Stimulated activated CD4-positive, alpha-beta T cell treated with anti-CD3 and anti-CD28 coated beads, Interleukin-2, amount 100 ng/mL, for 48 hours (primary cell): Measurements from ENCODE around the gene LMF1.

Experiments used
- DNase-seq, 2 donors: peaks; one replicate each; pipeline ENCODE4 v3.0.0-alpha.2; 2020

Gene LMF1

DNA sequence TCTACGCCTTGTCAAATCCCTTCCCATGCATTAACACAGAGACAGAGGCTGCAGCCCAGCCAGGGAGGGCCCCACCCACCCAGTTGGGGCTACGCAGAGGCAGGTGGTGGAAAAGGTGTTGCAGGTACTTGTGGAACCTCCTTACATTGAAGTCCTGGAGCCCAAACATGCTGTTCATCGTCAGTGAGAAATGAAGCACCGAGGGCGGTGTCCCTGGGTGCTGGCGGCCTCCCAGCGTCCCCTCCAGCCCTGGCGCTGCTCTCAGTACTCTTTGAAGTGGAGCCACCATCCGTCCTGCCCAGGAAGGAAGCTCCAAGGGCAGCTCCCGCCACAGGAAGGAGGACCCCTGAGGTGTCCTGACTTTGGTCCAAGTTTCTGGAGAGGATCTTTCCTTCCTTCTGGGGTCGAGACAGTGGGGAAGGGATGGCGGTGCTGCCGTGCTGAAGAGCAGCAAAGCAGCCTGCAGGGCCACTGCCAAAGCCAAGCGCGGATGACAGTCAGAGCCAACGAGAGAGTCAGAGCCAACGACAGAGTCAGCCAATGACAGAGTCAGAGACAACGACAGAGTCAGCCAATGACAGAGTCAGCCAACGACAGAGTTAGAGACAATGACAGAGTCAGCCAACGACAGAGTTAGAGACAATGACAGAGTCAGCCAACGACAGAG is 23.4 kb downstream of the LMF1 start:
- no peak for DNase-seq

DNA sequence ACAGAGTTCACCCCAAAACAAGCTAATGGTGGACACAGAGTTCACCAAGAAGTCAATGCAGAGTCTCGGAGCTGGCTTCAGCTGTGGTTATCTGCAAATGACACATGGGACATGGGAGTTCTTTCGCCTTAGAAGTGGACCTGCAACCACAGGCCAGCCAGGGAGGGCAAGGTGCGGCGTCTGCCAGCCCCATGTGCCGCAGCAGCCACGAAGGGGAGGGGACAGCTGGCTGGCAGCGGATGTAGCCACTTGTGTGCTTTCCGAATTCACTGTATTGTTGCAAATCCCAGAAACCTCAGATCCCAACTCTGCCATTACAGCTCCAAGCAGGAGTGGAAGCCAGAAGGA is 24.8 kb downstream of the LMF1 start:
- no peak for DNase-seq

DNA sequence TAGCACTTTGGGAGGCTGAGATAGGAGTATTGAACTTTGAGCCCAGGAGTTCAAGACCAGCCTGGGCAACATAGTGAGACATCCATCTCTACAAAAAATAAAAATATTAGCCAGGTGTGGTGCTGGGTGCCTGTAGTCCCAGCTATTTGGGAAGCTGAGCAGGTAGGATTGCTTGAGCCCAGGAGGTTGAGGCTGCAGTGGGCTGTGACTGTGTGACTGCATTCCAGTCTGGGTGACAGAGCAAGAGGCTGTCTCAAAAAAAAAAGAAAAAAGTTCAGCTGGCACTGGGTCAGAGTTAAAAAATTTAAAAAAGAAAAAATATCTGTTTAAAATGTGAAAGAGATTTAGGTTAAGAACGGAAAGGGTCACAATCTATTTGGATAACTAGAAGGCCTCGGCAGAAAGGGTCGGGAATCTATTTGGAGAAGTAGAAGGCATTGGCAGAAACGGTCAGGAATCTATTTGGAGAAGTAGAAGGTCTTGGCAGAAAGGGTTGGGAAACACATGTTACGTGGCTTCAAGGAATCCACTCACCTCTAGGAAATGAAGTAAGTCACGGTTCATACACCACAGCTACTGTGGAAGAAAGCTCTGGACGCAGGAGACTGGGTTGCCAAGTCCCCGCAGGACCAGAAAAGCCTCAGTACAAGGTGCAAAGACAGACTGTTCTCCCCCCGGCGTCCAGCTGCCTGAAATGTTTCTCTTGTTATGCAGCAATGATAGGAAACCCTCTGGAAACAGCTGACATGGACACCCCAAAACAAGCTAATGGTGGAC is 25.3 kb downstream of the LMF1 start:
- no peak for DNase-seq

DNA sequence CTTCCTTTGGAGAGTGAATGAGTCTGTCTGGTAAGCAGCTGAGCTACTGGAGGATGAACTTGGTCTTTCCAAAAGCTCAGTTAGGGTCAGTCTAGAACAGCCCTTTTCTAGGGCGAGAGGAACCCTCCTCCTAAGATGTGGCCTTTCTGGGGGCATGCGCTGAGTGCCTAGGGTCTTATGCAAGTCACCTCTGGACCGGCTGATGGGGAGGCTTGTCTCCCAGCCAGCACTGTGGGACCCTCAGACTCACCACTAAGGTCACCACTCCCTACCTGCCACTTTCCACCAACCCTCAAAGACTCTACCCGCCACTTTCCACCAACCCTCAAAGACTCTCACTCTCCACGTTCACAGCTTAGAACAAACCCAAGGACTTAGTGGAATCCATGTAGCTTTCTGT is 26.8 kb downstream of the LMF1 start:
- no peak for DNase-seq

DNA sequence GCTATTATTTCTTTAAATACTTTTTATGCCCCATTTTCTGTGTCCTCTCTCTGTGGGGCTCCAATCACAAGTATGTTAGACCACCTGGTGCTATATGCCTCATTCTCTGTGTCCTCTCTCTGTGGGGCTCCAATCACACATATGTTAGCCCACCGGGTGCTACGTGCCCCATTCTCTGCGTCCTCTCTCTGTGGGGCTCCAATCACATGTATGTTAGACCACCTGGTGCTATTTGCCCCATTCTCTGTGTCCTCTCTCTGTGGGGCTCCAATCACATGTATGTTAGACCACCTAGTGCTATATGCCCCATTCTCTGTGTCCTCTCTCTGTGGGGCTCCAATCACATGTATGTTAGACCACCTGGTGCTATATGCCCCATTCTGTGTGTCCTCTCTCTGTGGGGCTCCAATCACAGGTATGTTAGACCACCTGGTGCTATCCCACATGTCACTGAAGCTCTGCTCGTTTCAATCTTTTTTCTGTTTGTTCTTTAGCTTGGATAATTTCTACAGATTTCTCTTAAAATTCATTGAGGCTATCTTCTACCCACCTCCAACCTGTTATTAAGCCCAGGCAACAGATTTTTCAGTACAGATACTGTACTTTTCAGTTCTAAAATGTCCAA is 28.2 kb downstream of the LMF1 start:
- no peak for DNase-seq

DNA sequence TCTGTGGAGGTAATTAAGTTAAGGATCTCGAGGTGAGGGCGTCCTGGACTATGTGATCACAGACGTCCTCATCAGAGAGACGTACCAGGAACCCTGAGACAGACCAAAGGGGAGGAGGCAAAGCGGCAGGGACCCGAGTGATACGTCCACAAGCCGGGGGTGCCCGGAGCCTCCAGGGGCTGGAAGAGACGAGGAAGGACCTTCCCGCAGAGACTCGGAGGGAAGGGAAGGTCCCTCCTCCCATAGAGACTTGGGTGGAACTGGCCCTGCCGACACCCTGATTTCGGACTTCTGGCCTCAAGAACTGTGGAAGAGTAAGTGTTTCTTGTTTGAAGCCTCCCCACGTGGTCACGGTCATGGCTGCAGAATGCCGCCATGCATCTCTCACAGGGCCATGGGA is 30.8 kb downstream of the LMF1 start:
- no peak for DNase-seq

DNA sequence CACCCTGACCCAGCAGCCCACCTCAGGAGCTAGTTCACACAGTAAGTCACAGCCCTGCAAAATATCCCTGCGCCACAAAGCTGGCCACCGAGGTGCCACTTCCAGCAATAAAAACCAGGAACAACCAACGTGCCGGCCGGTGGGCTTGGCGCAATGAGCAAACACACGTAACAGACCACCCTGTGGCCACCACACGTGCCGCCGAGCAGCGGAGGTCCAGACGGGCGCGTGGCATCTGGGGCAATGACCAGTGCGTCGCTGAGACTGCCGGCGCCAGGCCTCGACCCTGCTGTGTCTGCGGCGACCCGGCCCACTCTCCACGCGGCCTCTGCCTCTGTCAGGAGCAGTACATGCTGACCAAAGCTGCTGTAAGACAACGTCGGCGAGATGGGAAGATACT is 31.5 kb downstream of the LMF1 start:
- no peak for DNase-seq

DNA sequence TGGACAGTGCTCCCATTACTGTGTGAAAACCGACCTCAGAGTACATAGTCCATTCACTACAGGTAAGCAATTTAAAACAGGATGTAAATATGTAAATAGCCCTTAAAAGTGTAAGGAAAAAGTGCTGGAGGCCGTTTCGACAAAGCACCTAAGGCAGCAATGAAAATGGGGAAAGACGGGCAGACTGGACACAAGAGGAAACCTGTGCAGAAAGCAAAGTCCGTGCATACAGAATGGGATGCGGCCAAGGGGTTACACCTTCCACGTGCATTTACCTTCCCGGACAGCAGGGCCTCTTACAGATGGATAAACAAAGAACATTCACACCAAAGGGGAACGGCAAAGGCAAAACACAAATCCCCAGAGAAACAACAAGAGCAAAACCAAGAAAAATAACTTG is 32.0 kb downstream of the LMF1 start:
- no peak for DNase-seq

DNA sequence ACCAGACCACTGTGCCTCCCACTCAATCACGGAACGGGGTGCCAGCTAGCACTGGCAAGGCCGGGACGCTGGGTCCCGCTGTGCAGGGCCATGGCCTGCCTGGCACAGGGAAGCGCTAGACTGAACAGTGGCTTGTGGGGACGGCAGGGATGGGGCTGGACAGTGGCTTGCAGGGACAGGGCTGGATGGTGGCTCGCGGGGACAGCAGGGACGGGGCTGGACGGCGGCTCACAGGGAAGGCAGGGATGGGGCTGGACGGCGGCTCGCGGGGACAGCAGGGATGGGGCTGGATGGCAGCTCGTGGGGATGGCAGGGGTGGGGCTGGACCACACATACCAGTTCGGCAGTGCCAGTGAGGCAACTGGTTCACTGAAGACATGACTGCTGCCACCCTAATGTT is 32.6 kb downstream of the LMF1 start:
- DNase-seq, result no peak

DNA sequence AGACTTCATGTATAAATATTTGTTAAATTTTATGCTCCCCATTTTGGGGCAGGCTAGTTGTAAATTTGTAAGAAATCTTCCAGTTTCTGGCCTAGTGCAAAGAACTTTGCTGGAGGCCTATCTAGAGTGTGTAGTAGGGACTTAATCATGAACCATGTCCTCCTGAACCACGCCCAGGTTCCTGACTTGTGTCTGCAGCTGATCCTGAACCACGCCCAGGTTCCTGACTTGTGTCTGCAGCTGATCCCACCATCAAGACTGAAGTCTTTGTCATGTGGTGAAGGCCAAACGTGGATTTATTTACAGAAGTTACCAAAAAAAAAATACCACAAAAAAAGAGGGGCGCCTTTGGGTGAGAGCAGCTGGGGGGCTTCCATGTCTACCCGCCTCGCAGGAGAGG is 33.1 kb downstream of the LMF1 start:
- no peak for DNase-seq

DNA sequence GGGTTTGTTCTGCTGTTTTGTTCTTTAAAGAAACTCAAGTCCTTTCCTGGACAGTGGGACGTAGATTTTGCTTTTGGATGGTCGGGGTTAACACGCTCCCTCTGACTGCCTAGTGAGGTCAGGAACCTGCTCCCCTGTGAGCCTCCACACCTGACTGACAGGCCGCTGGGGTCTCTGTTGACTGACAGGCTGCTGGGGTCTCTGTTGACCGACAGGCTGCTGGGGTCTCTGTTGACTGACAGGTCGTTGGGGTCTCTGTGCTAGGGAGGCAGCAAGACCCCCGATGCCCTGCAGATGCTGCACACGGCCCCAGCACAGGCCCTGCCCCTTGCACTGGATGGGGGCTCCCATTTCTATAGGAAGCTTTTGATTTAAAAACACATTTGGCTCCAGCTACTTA is 33.5 kb downstream of the LMF1 start:
- no peak for DNase-seq

DNA sequence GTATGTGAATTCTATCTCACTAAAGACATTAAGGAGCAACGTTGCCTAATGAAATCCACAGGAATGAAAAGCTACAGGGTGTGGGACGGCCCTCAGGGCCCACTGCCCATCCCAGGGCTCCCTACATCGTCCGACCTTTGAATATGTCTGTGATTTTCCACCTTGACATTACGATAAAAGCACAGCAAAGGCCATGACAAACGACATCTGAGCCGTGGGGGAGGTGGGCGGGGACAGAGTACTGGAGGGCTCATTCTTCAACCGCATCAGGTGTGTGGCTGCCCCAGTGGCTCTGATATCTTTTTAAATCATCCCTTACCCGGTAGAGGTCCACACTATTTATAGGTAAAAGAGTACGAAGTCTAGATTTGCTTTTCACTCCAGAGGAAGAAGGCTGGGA is 35.1 kb downstream of the LMF1 start:
- DNase-seq, result no peak

DNA sequence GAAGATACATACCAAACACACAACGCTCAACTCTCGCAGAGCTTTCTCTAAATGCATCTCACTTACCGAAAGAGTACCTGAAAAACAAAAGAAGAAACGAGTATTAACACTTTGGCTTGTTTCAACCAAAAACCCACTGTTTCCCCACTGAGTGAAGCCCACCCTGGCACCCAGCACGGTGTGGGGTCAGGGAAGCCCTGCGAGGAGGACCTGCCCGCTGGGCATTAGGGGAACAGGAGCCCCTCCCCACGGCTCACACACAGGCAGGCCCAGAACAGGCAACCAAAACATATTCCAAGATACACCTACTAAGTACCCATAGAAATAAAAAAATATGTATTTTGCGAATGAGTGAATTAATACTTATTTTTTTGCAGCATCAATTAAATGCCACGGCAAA is 36.6 kb downstream of the LMF1 start:
- no peak for DNase-seq

DNA sequence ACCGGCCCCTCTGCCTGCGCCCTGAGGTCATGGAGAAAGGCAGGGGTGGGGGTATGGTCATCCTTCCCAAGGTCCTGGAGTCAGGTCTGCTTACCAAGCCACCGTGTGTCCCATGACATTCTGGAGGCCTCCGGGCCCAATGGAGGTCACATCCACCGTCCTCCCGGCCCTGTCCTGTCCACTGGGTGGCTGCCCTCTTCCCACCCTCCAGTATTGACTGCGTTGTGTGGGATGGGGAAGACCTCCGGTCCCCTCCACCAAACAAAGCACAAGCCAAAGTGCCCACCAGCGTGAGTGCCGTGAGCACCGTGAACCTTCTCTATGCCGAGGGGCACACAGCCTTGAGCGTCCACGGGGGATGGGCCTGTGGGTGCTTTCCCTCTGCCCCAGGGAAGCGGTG is 37.2 kb downstream of the LMF1 start:
- DNase-seq, result no peak

DNA sequence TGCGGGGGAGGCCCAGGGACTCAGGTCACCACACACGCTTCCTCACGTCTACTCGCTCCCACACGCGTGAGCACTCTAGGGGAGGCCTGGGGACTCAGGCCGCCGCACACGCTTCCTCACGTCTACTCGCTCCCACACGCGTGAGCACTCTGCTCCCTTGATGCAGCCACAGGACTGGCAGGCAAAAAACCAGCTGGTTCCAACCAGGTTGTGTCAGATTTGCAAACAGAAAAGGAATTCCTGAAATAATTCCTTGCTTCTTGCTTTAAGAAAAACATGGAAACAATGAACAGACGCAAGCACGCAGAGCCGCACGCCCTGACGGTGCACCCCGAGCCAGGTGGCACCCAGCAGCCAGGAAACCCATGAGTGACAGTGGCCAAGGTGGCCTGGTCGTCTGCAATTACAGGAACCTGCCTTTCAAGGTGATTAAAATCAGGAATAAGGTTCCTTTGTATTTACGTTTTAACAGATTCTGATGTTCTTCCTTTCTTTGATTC is 37.9 kb downstream of the LMF1 start:
- no peak for DNase-seq

DNA sequence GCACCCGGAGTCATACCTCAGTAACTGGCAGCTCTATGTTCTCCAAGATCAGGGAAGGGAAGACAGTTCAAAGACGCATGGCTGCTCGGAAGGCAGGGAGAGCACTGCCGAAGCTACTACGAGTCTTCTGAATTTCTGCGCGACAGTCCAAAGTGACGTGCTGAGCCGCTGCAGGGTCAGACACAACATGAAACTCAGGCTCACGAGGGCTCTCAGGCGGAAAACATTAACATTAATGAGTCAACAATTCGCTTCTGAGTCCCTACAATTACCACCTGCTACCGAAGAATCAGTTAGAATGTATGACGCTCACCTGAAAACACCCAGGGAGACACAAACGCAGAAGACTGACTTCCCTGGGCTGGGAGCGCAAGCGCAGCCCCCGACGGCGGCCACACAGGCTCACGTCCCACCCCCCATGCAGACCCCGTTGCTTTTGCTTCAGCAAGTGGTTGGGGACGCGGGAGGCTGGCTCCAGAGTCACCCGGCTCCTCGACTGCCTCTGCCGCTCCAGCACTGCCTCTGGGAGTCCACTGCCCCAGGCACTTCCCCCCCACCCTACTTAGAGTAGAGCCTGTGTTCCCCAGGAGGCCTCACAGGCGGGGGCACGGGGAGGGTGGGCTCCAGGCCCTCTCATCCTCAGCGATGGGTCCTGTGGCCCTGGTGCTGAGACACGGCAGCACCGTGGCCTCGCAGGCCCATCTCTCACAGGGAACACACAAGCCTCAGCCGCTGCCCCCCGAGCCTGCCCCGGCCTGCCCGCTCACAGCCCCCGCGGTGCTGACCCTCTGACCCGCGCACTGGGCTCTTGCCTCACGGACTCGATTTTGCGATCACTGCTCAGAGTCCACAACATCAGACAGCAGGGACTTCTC is 38.9 kb downstream of the LMF1 start:
- no peak for DNase-seq

DNA sequence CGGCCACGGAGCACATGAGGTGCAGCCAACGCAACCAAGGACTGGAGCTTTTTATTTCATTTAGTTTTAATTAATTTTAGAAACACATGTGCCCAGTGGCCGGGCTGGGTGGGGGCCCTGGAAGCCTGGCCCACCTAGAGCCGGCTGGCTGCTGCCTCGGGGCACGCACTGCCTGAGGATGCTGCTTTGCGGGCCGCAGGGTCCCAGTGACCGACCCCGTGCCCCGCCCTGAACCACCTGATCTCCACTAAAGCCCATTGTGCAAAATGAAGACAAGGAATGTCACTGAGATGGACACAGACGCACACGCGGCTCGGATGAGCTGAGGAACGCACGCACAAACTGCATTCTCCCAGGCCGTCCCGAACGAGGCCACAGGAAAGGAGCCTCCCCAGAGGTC is 39.6 kb downstream of the LMF1 start:
- DNase-seq, result no peak

DNA sequence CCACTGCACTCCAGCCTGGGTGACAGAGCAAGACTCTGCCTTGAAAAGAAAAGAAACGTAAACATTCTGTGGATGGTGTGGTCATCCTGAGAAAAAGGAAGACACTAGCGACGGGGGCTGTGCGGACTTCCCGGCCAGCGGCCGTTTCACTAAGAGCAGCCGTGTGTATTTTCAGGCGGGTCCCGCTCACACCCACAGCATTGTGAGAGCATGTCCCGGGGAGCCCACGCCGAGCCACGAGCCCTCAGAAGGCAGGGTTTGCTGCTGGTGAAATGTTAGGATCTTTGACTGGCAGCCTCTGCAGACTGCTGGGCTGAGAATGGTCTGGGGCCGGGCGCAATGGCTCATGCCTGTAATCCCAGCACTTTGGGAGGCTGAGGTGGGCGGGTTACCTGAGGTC is 40.3 kb downstream of the LMF1 start:
- no peak for DNase-seq

DNA sequence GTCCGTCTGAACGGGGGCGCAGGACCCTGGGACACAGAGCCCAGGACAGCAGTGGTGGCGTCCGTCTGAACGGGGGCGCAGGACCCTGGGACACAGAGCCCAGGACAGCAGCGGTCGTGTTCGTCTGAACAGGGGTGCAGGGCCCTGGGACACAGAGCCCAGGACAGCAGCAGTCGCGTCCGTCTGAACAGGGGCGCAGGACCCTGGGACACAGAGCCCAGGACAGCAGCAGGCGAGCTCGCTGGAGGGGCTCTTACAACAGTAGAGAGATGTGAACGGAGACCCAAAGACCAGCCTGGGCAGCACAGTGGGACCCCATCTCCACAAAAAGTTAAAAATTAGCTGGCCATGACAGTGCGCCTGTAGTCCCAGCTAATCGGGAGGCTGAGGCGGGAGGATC is 40.7 kb downstream of the LMF1 start:
- DNase-seq, result no peak

DNA sequence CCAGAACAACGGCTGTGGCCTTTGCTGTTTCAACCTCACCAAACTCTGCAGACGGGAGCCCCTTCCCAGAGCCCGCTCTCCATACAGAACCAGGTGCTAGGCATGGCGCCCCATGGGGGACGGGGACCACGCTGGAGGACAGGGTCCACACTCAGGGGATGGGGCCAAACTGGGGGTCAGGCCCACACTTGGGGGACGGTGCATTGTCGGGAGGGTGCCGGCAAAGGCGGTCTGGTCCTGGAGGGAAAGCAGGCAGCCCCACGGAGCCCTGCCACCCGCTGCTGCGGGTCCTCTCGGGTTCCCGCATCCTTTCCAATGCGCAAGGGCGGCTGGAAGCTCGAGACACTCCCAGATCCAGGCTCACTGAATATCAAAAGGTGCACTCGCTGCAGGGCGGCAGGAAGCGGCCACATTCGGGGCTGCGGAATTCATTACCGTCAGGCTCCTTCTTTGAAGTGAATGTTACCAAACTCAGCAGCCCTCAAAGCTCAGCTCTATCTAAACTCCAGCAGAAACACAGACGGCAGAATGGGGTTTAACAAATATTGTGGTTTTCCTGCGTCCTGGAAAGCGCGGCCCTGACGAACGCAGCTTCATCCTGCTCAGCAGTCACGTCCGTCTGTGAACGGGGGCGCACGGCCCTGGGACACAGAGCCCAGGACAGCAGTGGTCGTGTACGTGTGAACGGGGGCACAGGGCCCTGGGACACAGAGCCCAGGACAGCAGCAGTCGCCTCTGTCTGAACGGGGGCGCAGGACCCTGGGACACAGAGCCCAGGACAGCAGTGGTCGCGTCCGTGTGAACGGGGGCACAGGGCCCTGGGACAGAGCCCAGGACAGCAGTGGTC is 41.3 kb downstream of the LMF1 start:
- no peak for DNase-seq

DNA sequence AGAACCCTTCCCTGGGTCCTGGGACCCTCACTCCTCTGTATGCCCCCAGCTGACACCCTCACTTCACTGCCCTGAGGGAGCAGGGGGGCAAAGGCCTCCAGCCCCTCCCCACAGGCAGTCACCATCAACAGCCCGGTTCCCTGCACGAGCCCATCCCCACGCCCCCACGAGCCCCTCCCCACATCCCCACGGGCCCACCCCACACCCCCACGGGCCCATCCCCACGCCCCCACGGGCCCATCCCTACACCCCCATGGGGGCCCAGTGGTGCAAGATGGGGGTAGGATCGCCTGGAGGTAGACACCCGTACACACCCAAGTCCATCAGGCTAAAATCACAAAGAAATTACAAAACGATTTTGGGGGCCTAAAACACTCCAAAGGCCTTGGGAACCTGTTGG is 42.3 kb downstream of the LMF1 start:
- DNase-seq, result no peak

DNA sequence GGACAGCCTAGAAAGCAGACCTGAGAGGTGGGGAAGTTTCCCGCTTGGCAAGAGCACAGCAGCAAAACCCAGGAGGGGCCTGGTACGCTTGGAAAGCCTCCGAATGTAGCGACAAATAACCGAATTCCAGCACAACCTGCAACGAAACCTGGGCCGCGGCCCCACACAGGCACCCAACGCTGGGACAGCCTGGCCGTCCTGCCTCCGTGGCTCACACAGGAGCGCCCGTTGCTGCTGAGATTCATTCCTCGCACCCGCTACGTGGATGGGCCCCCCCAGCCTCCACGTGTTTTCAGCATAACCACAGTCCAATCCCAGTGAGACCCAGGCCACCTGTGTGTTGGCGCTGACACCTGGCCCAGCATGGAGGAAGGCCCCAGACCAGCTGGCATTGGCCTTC is 42.9 kb downstream of the LMF1 start:
- DNase-seq, result no peak
